GM21717 (cell line): ENCODE data around the gene HPSE.

Experiments used
- ATAC-seq: cut with Tn5 transposase; IDR thresholded peaks from one replicate; pipeline ENCODE4 v1.9.1; 2021; ENCODE audit warnings: mild to moderate bottlenecking, moderate library complexity; ENCODE audit not compliant: unreplicated experiment

The HPSE gene

GRCh38 chr4:83251447-83251830, 83.2 kb downstream of the HPSE start:
- no peak for ATAC-seq

- ATAC-seq: no peak
Observed at GRCh38 chr4:83250687-83251446, 83.8 kb downstream of the HPSE start.

DNA sequence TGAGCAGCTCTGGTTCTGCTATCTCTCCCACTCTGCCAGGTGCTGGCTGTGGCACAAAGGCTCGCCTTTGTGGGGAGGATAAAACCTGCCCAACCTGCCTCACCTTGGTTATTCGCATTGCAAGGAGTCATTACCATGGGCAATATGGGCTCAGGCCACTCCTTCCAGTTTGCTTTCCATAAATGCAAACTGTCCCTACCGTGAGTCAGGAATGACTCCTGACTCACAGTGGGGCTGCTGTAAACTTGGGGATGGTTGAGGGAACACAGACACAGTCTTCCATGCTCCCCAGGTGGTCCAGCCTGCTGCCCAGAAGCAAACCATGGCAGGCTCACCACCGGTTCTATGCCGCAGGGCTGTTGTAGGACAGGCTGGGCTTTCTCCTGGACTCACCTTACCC, 86.2 kb downstream of the HPSE start:
- ATAC-seq: no peak

GRCh38 chr4:83247415-83248357, 87.0 kb downstream of the HPSE start:
- no peak for ATAC-seq
